Stimulated activated CD8-positive, alpha-beta memory T cell treated with anti-CD3 and anti-CD28 coated beads, Interleukin-15, amount 100 ng/mL, for 48 hours (primary cell): ENCODE data around the gene PMIS2.

ENCODE experiments used
- DNase-seq, 2 donors: peaks; one replicate each; pipeline ENCODE4 v3.0.0-alpha.2; 2020; ENCODE audit warnings: low read depth in 2 of 2

Gene PMIS2

GRCh38 chr19:35556846-35557538, 29.0 kb upstream of the PMIS2 start:
- DNase-seq = no peak

- peak; percentile 44 to 59 for DNase-seq
These were observed 28.2 kb upstream of the PMIS2 start for GRCh38 chr19:35557539-35558399.

- DNase-seq = no peak
These were observed 27.3 kb upstream of the PMIS2 start for GRCh38 chr19:35558400-35559280.

- DNase-seq = no peak
These were observed 26.7 kb upstream of the PMIS2 start for GRCh38 chr19:35559281-35559659.

GRCh38 chr19:35559781-35560180, 26.2 kb upstream of the PMIS2 start:
- DNase-seq = no peak

GRCh38 chr19:35560271-35560670, 25.7 kb upstream of the PMIS2 start:
- no peak for DNase-seq

GRCh38 chr19:35560677-35561076, 25.3 kb upstream of the PMIS2 start:
- DNase-seq = no peak

GRCh38 chr19:35561436-35561835, 24.5 kb upstream of the PMIS2 start:
- DNase-seq = no peak

GRCh38 chr19:35562336-35562735, 23.6 kb upstream of the PMIS2 start:
- DNase-seq = no peak

GRCh38 chr19:35562776-35563175, 23.2 kb upstream of the PMIS2 start:
- DNase-seq = no peak

- DNase-seq = no peak
These were observed 22.7 kb upstream of the PMIS2 start, which contains the start of gene ATP4A for GRCh38 chr19:35563207-35563829. Gene ATP4A, minus strand, starts transcription at chr19:35563658. Its CDS starts 29 bp downstream, at chr19:35563629.

- no peak for DNase-seq
These were observed 20.7 kb upstream of the PMIS2 start for GRCh38 chr19:35565016-35565856.

- no peak for DNase-seq
These were observed 19.2 kb upstream of the PMIS2 start for GRCh38 chr19:35566738-35567137.

GRCh38 chr19:35569281-35569781, 16.6 kb upstream of the PMIS2 start:
- DNase-seq = no peak

- DNase-seq = no peak
These were observed 14.5 kb upstream of the PMIS2 start for GRCh38 chr19:35571406-35571965.

GRCh38 chr19:35577918-35578317, 8.1 kb upstream of the PMIS2 start:
- DNase-seq = no peak

- no peak for DNase-seq
These were observed 7.3 kb upstream of the PMIS2 start for GRCh38 chr19:35578707-35579106.

- no peak for DNase-seq
These were observed 3.2 kb upstream of the PMIS2 start for GRCh38 chr19:35582760-35583159.

- no peak for DNase-seq
These were observed 1.3 kb downstream of the PMIS2 start for GRCh38 chr19:35587321-35587720.

- no peak for DNase-seq
These were observed 4.9 kb downstream of the PMIS2 start for GRCh38 chr19:35590875-35591274.
